Measurements from ENCODE around the gene TRMU.

TRMU gene

GRCh38 chr22:46338636-46339035, 3.1 kb downstream of the TRMU start:
- no peak overlapping the region for H3K4me3 ChIP-seq (ENCODE audit: extremely low read depth, insufficient read depth, low read length, poor library complexity, severe bottlenecking)
- no peaks in the 10 kb centered on the region for H3K4me1 ChIP-seq (ENCODE audit: control insufficient read depth, insufficient read depth, low read length, poor library complexity, severe bottlenecking)
- H3K27ac ChIP-seq (ENCODE audit: low read depth, low read length, severe bottlenecking) = no peak overlapping the region
- no peaks in the 10 kb centered on the region for H3K9me3 ChIP-seq (ENCODE audit: control insufficient read depth, low read length)
- peaks cover 66% of the 10 kb centered on the region for H3K36me3 ChIP-seq (ENCODE audit: control insufficient read depth, insufficient read depth, low read length)
- WGBS, 2 experiments (ENCODE audit: insufficient coverage in 2 of 2) = 92 to 98% methylated on average over 8 of the region's 8 CpGs

GRCh38 chr22:46339956-46340355, 4.4 kb downstream of the TRMU start:
- WGBS, 2 experiments (ENCODE audit: insufficient coverage in 2 of 2) = 96 to 98% methylated on average over 4 to 5 of the region's 5 CpGs
- Histone ChIP-seq H3K36me3 (ENCODE audit: control insufficient read depth, insufficient read depth, low read length) (peaks cover 79% of the 10 kb centered on the region), H3K4me3 (ENCODE audit: extremely low read depth, insufficient read depth, low read length, poor library complexity, severe bottlenecking) (no peak overlapping the region), H3K27ac (ENCODE audit: low read depth, low read length, severe bottlenecking) (no peak overlapping the region), H3K9me3 (ENCODE audit: control insufficient read depth, low read length) (no peaks in the 10 kb centered on the region), H3K4me1 (ENCODE audit: control insufficient read depth, insufficient read depth, low read length, poor library complexity, severe bottlenecking) (no peaks in the 10 kb centered on the region)

- WGBS, 2 experiments (ENCODE audit: insufficient coverage in 2 of 2) = 95 to 96% methylated on average over 11 to 12 of the region's 13 CpGs
- Histone ChIP-seq H3K4me3 (ENCODE audit: extremely low read depth, insufficient read depth, low read length, poor library complexity, severe bottlenecking) (no peak overlapping the region), H3K9me3 (ENCODE audit: control insufficient read depth, low read length) (no peaks in the 10 kb centered on the region), H3K36me3 (ENCODE audit: control insufficient read depth, insufficient read depth, low read length) (peaks cover 87% of the 10 kb centered on the region), H3K27ac (ENCODE audit: low read depth, low read length, severe bottlenecking) (no peak overlapping the region), H3K4me1 (ENCODE audit: control insufficient read depth, insufficient read depth, low read length, poor library complexity, severe bottlenecking) (no peaks in the 10 kb centered on the region)
Measured at GRCh38 chr22:46340676-46341075, 5.2 kb downstream of the TRMU start.

GRCh38 chr22:46346680-46347405, 11.3 kb downstream of the TRMU start:
- Histone ChIP-seq H3K9me3 (ENCODE audit: control insufficient read depth, low read length) (no peaks in the 10 kb centered on the region), H3K36me3 (ENCODE audit: control insufficient read depth, insufficient read depth, low read length) (peaks cover 96% of the 10 kb centered on the region), H3K4me3 (ENCODE audit: extremely low read depth, insufficient read depth, low read length, poor library complexity, severe bottlenecking) (no peak overlapping the region), H3K27ac (ENCODE audit: low read depth, low read length, severe bottlenecking) (no peak overlapping the region), H3K4me1 (ENCODE audit: control insufficient read depth, insufficient read depth, low read length, poor library complexity, severe bottlenecking) (no peaks in the 10 kb centered on the region)
- WGBS, 2 experiments (ENCODE audit: insufficient coverage in 2 of 2) = 94 to 96% methylated on average over 12 to 15 of the region's 19 CpGs

- Histone ChIP-seq H3K4me3 (ENCODE audit: extremely low read depth, insufficient read depth, low read length, poor library complexity, severe bottlenecking) (no peak overlapping the region), H3K9me3 (ENCODE audit: control insufficient read depth, low read length) (no peaks in the 10 kb centered on the region), H3K4me1 (ENCODE audit: control insufficient read depth, insufficient read depth, low read length, poor library complexity, severe bottlenecking) (no peaks in the 10 kb centered on the region), H3K36me3 (ENCODE audit: control insufficient read depth, insufficient read depth, low read length) (peaks cover 95% of the 10 kb centered on the region), H3K27ac (ENCODE audit: low read depth, low read length, severe bottlenecking) (no peak overlapping the region)
- WGBS, 2 experiments (ENCODE audit: insufficient coverage in 2 of 2) = 88 to 97% methylated on average over 12 of the region's 12 CpGs
Measured at GRCh38 chr22:46347646-46348045, 12.1 kb downstream of the TRMU start.

- Histone ChIP-seq H3K4me3 (ENCODE audit: extremely low read depth, insufficient read depth, low read length, poor library complexity, severe bottlenecking) (no peak overlapping the region), H3K36me3 (ENCODE audit: control insufficient read depth, insufficient read depth, low read length) (peaks cover 95% of the 10 kb centered on the region), H3K9me3 (ENCODE audit: control insufficient read depth, low read length) (no peaks in the 10 kb centered on the region), H3K27ac (ENCODE audit: low read depth, low read length, severe bottlenecking) (no peak overlapping the region), H3K4me1 (ENCODE audit: control insufficient read depth, insufficient read depth, low read length, poor library complexity, severe bottlenecking) (no peaks in the 10 kb centered on the region)
- 93 to 95% methylated on average over 14 of the region's 15 CpGs for WGBS, 2 experiments (ENCODE audit: insufficient coverage in 2 of 2)
Measured at GRCh38 chr22:46348099-46348695, 12.7 kb downstream of the TRMU start.

GRCh38 chr22:46349238-46349637, 13.7 kb downstream of the TRMU start:
- WGBS, 2 experiments (ENCODE audit: insufficient coverage in 2 of 2) = 93 to 94% methylated on average over 16 to 18 of the region's 18 CpGs
- Histone ChIP-seq H3K4me1 (ENCODE audit: control insufficient read depth, insufficient read depth, low read length, poor library complexity, severe bottlenecking) (no peaks in the 10 kb centered on the region), H3K9me3 (ENCODE audit: control insufficient read depth, low read length) (no peaks in the 10 kb centered on the region), H3K27ac (ENCODE audit: low read depth, low read length, severe bottlenecking) (no peak overlapping the region), H3K4me3 (ENCODE audit: extremely low read depth, insufficient read depth, low read length, poor library complexity, severe bottlenecking) (no peak overlapping the region), H3K36me3 (ENCODE audit: control insufficient read depth, insufficient read depth, low read length) (peaks cover 93% of the 10 kb centered on the region)

- 87 to 88% methylated on average over 5 to 6 of the region's 6 CpGs for WGBS, 2 experiments (ENCODE audit: insufficient coverage in 2 of 2)
- H3K27ac ChIP-seq (ENCODE audit: low read depth, low read length, severe bottlenecking) = no peak overlapping the region
- no peaks in the 10 kb centered on the region for H3K9me3 ChIP-seq (ENCODE audit: control insufficient read depth, low read length)
- H3K36me3 ChIP-seq (ENCODE audit: control insufficient read depth, insufficient read depth, low read length) = peaks cover 93% of the 10 kb centered on the region
- no peak overlapping the region for H3K4me3 ChIP-seq (ENCODE audit: extremely low read depth, insufficient read depth, low read length, poor library complexity, severe bottlenecking)
- H3K4me1 ChIP-seq (ENCODE audit: control insufficient read depth, insufficient read depth, low read length, poor library complexity, severe bottlenecking) = no peaks in the 10 kb centered on the region
Measured at GRCh38 chr22:46349681-46350080, 14.2 kb downstream of the TRMU start.

- peaks cover 92% of the 10 kb centered on the region for H3K36me3 ChIP-seq (ENCODE audit: control insufficient read depth, insufficient read depth, low read length)
Measured at GRCh38 chr22:46350121-46350520, 14.6 kb downstream of the TRMU start.

GRCh38 chr22:46350646-46351045, 15.1 kb downstream of the TRMU start:
- no peaks in the 10 kb centered on the region for H3K9me3 ChIP-seq (ENCODE audit: control insufficient read depth, low read length)
- peaks cover 91% of the 10 kb centered on the region for H3K36me3 ChIP-seq (ENCODE audit: control insufficient read depth, insufficient read depth, low read length)
- no peak overlapping the region for H3K4me3 ChIP-seq (ENCODE audit: extremely low read depth, insufficient read depth, low read length, poor library complexity, severe bottlenecking)
- 96% methylated on average over 20 of the region's 20 CpGs for WGBS, 2 experiments (ENCODE audit: insufficient coverage in 2 of 2)
- no peak overlapping the region for H3K27ac ChIP-seq (ENCODE audit: low read depth, low read length, severe bottlenecking)
- no peaks in the 10 kb centered on the region for H3K4me1 ChIP-seq (ENCODE audit: control insufficient read depth, insufficient read depth, low read length, poor library complexity, severe bottlenecking)

More at GRCh38 chr22:46350121-46350520, 14.6 kb downstream of the TRMU start:
- Histone ChIP-seq H3K27ac (ENCODE audit: low read depth, low read length, severe bottlenecking) (no peak overlapping the region), H3K4me3 (ENCODE audit: extremely low read depth, insufficient read depth, low read length, poor library complexity, severe bottlenecking) (no peak overlapping the region), H3K9me3 (ENCODE audit: control insufficient read depth, low read length) (no peaks in the 10 kb centered on the region), H3K4me1 (ENCODE audit: control insufficient read depth, insufficient read depth, low read length, poor library complexity, severe bottlenecking) (no peaks in the 10 kb centered on the region)
- 97 to 98% methylated on average over 5 of the region's 7 CpGs for WGBS, 2 experiments (ENCODE audit: insufficient coverage in 2 of 2)

- Histone ChIP-seq H3K4me3 (ENCODE audit: extremely low read depth, insufficient read depth, low read length, poor library complexity, severe bottlenecking) (no peak overlapping the region), H3K36me3 (ENCODE audit: control insufficient read depth, insufficient read depth, low read length) (peaks cover 91% of the 10 kb centered on the region), H3K9me3 (ENCODE audit: control insufficient read depth, low read length) (no peaks in the 10 kb centered on the region), H3K27ac (ENCODE audit: low read depth, low read length, severe bottlenecking) (no peak overlapping the region), H3K4me1 (ENCODE audit: control insufficient read depth, insufficient read depth, low read length, poor library complexity, severe bottlenecking) (no peaks in the 10 kb centered on the region)
- 95 to 98% methylated on average over 24 to 28 of the region's 28 CpGs for whole genome bisulfite sequencing, 2 experiments (ENCODE audit: insufficient coverage in 2 of 2)
Measured at GRCh38 chr22:46351131-46351735, 15.7 kb downstream of the TRMU start.

Measured in mesodermal cell (in vitro differentiated cells).